Measurements from ENCODE around the gene DYDC1. TPM values are rescaled to one million over a fixed set of nuclear protein-coding genes. Genes with fewer than 3 reads are reported as not detected.

Gene DYDC1
- total RNA-seq, 1 donor from 2014 or later, result not detected

- Histone ChIP-seq H3K79me2 (ENCODE audit: insufficient read depth, low read length) (no peaks in the 10 kb centered on the region), H3K4me3 (ENCODE audit: insufficient read depth, low read depth, low read length) (no peak overlapping the region), H4K20me1 (ENCODE audit: insufficient read depth, low read length) (no peaks in the 10 kb centered on the region), H3K27me3 (ENCODE audit: insufficient read depth, low read length) (peaks cover 2% of the 10 kb centered on the region), H3K4me2 (ENCODE audit: low read length) (no peak overlapping the region), H3K27ac (ENCODE audit: low read depth, low read length) (no peak overlapping the region), H3K4me1 (ENCODE audit: insufficient read depth, low read length) (no peaks in the 10 kb centered on the region), H3K36me3 (ENCODE audit: insufficient read depth, low read length) (no peaks in the 10 kb centered on the region), H3K9me3 (ENCODE audit: insufficient read depth, low read depth, low read length) (no peaks in the 10 kb centered on the region), H2AFZ (ENCODE audit: low read depth, low read length) (no peak overlapping the region), H3K9ac (ENCODE audit: low read length) (no peak overlapping the region)
- Mint-ChIP-seq H3K4me1 (ENCODE audit: low read depth, unreplicated experiment) (no peaks in the 10 kb centered on the region), H3K36me3 (ENCODE audit: low read depth, unreplicated experiment) (no peaks in the 10 kb centered on the region), H3K27me3 (ENCODE audit: low read depth, unreplicated experiment) (peaks cover 11% of the 10 kb centered on the region), H3K9me3 (ENCODE audit: unreplicated experiment) (peaks cover 6% of the 10 kb centered on the region), H3K4me3 (ENCODE audit: unreplicated experiment) (no peak overlapping the region), H3K27ac (ENCODE audit: unreplicated experiment) (no peak overlapping the region)
- DNase-seq (ENCODE audit: low read depth) (no peak), FAIRE-seq (no peak)
- TF ChIP-seq CTCF (IDR thresholded peaks at IDR 0.05; ENCODE audit: insufficient read depth, low read depth, low read length) (no peak), EZH2 (IDR thresholded peaks at IDR 0.05; ENCODE audit: insufficient read depth, low read length) (no peak)
Measured at GRCh38 chr10:80373502-80373901, 16.9 kb upstream of the DYDC1 start.

DNA sequence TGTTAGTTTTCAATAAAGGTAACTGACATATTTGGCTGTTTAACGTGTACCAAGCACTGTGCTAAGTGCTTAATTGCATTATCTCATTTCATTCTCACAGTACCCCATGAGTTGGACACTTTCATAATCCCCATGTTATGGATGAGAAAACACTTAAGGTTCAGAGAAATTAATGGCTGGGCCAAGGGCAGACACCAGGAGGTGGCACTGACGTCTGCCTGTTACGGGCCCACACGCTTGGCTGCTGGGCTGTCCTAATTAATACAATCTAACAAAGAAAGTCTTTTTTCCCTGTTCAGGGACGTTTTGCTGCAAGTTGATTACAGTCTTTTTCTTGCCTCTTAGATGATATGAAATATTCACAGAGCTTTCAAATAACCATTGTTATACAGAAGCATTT is 16.1 kb upstream of the DYDC1 start:
- TF ChIP-seq CTCF (IDR thresholded peaks at IDR 0.05; ENCODE audit: insufficient read depth, low read depth, low read length) (no peak), EZH2 (IDR thresholded peaks at IDR 0.05; ENCODE audit: insufficient read depth, low read length) (no peak)
- H3K36me3 ChIP-seq (ENCODE audit: insufficient read depth, low read length), result no peaks in the 10 kb centered on the region
- H3K4me2 ChIP-seq (ENCODE audit: low read length), result no peak overlapping the region
- no peak overlapping the region for H3K4me3 ChIP-seq (ENCODE audit: insufficient read depth, low read depth, low read length)
- no peaks in the 10 kb centered on the region for H3K9me3 ChIP-seq (ENCODE audit: insufficient read depth, low read depth, low read length)
- H2AFZ ChIP-seq (ENCODE audit: low read depth, low read length), result no peak overlapping the region
- no peaks in the 10 kb centered on the region for H3K4me1 Mint-ChIP-seq (ENCODE audit: low read depth, unreplicated experiment)
- no peak overlapping the region for H3K27ac Mint-ChIP-seq (ENCODE audit: unreplicated experiment)
- H3K4me1 ChIP-seq (ENCODE audit: insufficient read depth, low read length), result no peaks in the 10 kb centered on the region
- no peak for DNase-seq (ENCODE audit: low read depth)
- no peaks in the 10 kb centered on the region for H4K20me1 ChIP-seq (ENCODE audit: insufficient read depth, low read length)
- peaks cover 2% of the 10 kb centered on the region for H3K27me3 ChIP-seq (ENCODE audit: insufficient read depth, low read length)
- FAIRE-seq, result no peak
- no peak overlapping the region for H3K9ac ChIP-seq (ENCODE audit: low read length)
- H3K36me3 Mint-ChIP-seq (ENCODE audit: low read depth, unreplicated experiment), result no peaks in the 10 kb centered on the region
- no peak overlapping the region for H3K4me3 Mint-ChIP-seq (ENCODE audit: unreplicated experiment)
- H3K9me3 Mint-ChIP-seq (ENCODE audit: unreplicated experiment), result peaks cover 9% of the 10 kb centered on the region
- H3K27ac ChIP-seq (ENCODE audit: low read depth, low read length), result no peak overlapping the region
- peaks cover 11% of the 10 kb centered on the region for H3K27me3 Mint-ChIP-seq (ENCODE audit: low read depth, unreplicated experiment)
- no peaks in the 10 kb centered on the region for H3K79me2 ChIP-seq (ENCODE audit: insufficient read depth, low read length)

DNA sequence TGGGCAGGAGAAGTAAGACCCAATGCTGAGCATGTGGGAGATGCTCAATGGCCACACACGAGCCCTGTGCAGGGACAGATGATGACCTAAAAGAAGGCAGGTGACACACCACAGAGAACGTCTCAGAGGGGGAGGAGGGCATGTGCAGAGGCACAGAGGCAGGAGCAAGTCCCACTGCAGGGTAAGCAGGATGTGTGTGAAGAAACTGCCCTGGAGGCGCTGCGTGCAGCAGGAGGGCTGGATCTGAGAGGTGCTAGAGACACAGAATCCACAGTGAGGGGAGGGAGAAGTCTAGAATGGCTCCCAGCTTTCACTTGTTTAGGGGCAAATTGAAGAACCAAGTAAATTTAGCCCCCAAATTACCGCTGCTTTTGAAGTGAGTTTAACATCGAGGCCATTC is 14.9 kb upstream of the DYDC1 start:
- Histone ChIP-seq H2AFZ (ENCODE audit: low read depth, low read length) (no peak overlapping the region), H3K4me3 (ENCODE audit: insufficient read depth, low read depth, low read length) (no peak overlapping the region), H3K9ac (ENCODE audit: low read length) (no peak overlapping the region), H3K9me3 (ENCODE audit: insufficient read depth, low read depth, low read length) (no peaks in the 10 kb centered on the region), H4K20me1 (ENCODE audit: insufficient read depth, low read length) (no peaks in the 10 kb centered on the region), H3K4me2 (ENCODE audit: low read length) (no peak overlapping the region), H3K79me2 (ENCODE audit: insufficient read depth, low read length) (no peaks in the 10 kb centered on the region), H3K4me1 (ENCODE audit: insufficient read depth, low read length) (no peaks in the 10 kb centered on the region), H3K27me3 (ENCODE audit: insufficient read depth, low read length) (no peaks in the 10 kb centered on the region), H3K27ac (ENCODE audit: low read depth, low read length) (no peak overlapping the region), H3K36me3 (ENCODE audit: insufficient read depth, low read length) (no peaks in the 10 kb centered on the region)
- Mint-ChIP-seq H3K36me3 (ENCODE audit: low read depth, unreplicated experiment) (no peaks in the 10 kb centered on the region), H3K27ac (ENCODE audit: unreplicated experiment) (no peak overlapping the region), H3K27me3 (ENCODE audit: low read depth, unreplicated experiment) (peaks cover 7% of the 10 kb centered on the region), H3K4me1 (ENCODE audit: low read depth, unreplicated experiment) (no peaks in the 10 kb centered on the region), H3K9me3 (ENCODE audit: unreplicated experiment) (peaks cover 16% of the 10 kb centered on the region), H3K4me3 (ENCODE audit: unreplicated experiment) (no peak overlapping the region)
- TF ChIP-seq CTCF (IDR thresholded peaks at IDR 0.05; ENCODE audit: insufficient read depth, low read depth, low read length) (no peak), EZH2 (IDR thresholded peaks at IDR 0.05; ENCODE audit: insufficient read depth, low read length) (no peak)
- no peak for DNase-seq (ENCODE audit: low read depth)
- FAIRE-seq, result no peak
